OCI-LY1 (cell line): Measurements from ENCODE around the gene OR52A1.

Experiments used
- H2AFZ ChIP-seq: fragments of 200-600 bp; sonication (generic), shearing (Covaris generic); 2 replicates; pipeline ENCODE4 v1.6.0; 2014; ENCODE audit warnings: antibody characterized with exemption, mild to moderate bottlenecking, low read length
- H3F3A ChIP-seq: fragments of 200-600 bp; sonication (generic), shearing (Covaris generic); 2 replicates; pipeline ENCODE4 v1.6.0; 2014; ENCODE audit warnings: mild to moderate bottlenecking, antibody characterized with exemption, low read length, moderate library complexity; ENCODE audit not compliant: insufficient read depth
- H3K27ac ChIP-seq: fragments of 200-600 bp; sonication (generic); 2 replicates; pipeline ENCODE4 v1.5.1; 2014; ENCODE audit warnings: low read length, mixed run types, mild to moderate bottlenecking, low read depth; ENCODE audit not compliant: poor library complexity, severe bottlenecking
- H3K27me3 ChIP-seq: fragments of 200-600 bp; sonication (generic); 2 replicates; pipeline ENCODE4 v1.6.0; 2014; ENCODE audit warnings: antibody characterized with exemption, mild to moderate bottlenecking, low read length, moderate library complexity; ENCODE audit not compliant: insufficient read depth
- H3K36me3 ChIP-seq: fragments of 200-600 bp; sonication (generic); 2 replicates; pipeline ENCODE4 v1.6.1; 2014; ENCODE audit warnings: mild to moderate bottlenecking, antibody characterized with exemption, low read length, moderate library complexity, mixed read lengths; ENCODE audit not compliant: insufficient read depth
- H3K4me1 ChIP-seq: fragments of 200-600 bp; sonication (generic); 2 replicates; pipeline ENCODE4 v1.5.1; 2014; ENCODE audit warnings: mild to moderate bottlenecking, low read length, moderate library complexity; ENCODE audit not compliant: insufficient read depth, severe bottlenecking
- H3K4me2 ChIP-seq: fragments of 200-600 bp; sonication (generic), shearing (Covaris generic); 2 replicates; pipeline ENCODE4 v1.6.1; 2014; ENCODE audit warnings: low read length
- H3K4me3 ChIP-seq: fragments of 200-600 bp; sonication (generic); 2 replicates; pipeline ENCODE4 v1.5.1; 2014; ENCODE audit warnings: low read length, low read depth, mild to moderate bottlenecking, mixed read lengths; ENCODE audit not compliant: poor library complexity, severe bottlenecking
- H3K79me2 ChIP-seq: fragments of 200-600 bp; shearing (Covaris generic); 2 replicates; pipeline ENCODE4 v1.6.1; 2016; ENCODE audit warnings: mixed run types, low read length, mixed read lengths; ENCODE audit not compliant: insufficient read depth
- H3K9ac ChIP-seq: fragments of 200-600 bp; sonication (generic), shearing (Covaris generic); 2 replicates; pipeline ENCODE4 v1.6.1; 2014; ENCODE audit warnings: mild to moderate bottlenecking, low read length, mixed read lengths
- H3K9me2 ChIP-seq: fragments of 200-600 bp; sonication (generic), shearing (Covaris generic); 2 replicates; pipeline ENCODE4 v1.6.1; 2014; ENCODE audit warnings: low read depth, mild to moderate bottlenecking, low read length, mixed read lengths
- H3K9me3 ChIP-seq: fragments of 200-600 bp; shearing (Covaris generic); 2 replicates; pipeline ENCODE4 v1.6.1; 2014; ENCODE audit warnings: low read length, mixed read lengths
- H4K20me1 ChIP-seq: fragments of 200-600 bp; sonication (generic), shearing (Covaris generic); 2 replicates; pipeline ENCODE4 v1.6.0; 2016; ENCODE audit warnings: mild to moderate bottlenecking, low read length; ENCODE audit not compliant: insufficient read depth
- CTCF ChIP-seq: fragments of 200-600 bp; sonication (generic), shearing (Covaris generic); IDR thresholded peaks from 2 replicates; pipeline ENCODE4 v1.5.1; 2017; ENCODE audit warnings: mild to moderate bottlenecking, antibody characterized with exemption, low read length, moderate library complexity, mixed read lengths
- EZH2 ChIP-seq: fragments of 200-600 bp; sonication (generic), shearing (Covaris generic); IDR thresholded peaks from 2 replicates; pipeline ENCODE4 v1.8.0; 2017; ENCODE audit warnings: borderline replicate concordance, mixed run types, mild to moderate bottlenecking, antibody characterized with exemption, low read length, moderate library complexity, mixed read lengths

OR52A1 gene

GRCh38 chr11:5117588-5117987 is 37.0 kb downstream of the OR52A1 start:
- Histone ChIP-seq H3K4me3 (no peak overlapping the region), H3K27me3 (no peaks in the 10 kb centered on the region), H3K9me3 (no peaks in the 10 kb centered on the region), H4K20me1 (no peaks in the 10 kb centered on the region), H3K9me2 (no peaks in the 10 kb centered on the region), H2AFZ (no peak overlapping the region), H3K4me1 (no peaks in the 10 kb centered on the region), H3K36me3 (no peaks in the 10 kb centered on the region), H3K27ac (no peak overlapping the region), H3F3A (no peaks in the 10 kb centered on the region), H3K9ac (no peak overlapping the region), H3K79me2 (no peaks in the 10 kb centered on the region), H3K4me2 (no peak overlapping the region)
- TF ChIP-seq CTCF (no peak), EZH2 (no peak)

GRCh38 chr11:5115339-5115738 is 39.2 kb downstream of the OR52A1 start:
- Histone ChIP-seq H4K20me1 (no peaks in the 10 kb centered on the region), H3K4me1 (no peaks in the 10 kb centered on the region), H3K4me2 (no peak overlapping the region), H3K9me2 (no peaks in the 10 kb centered on the region), H3K79me2 (no peaks in the 10 kb centered on the region), H3K4me3 (no peak overlapping the region), H3K27ac (no peak overlapping the region), H3K36me3 (no peaks in the 10 kb centered on the region), H3K9ac (no peak overlapping the region), H3K27me3 (no peaks in the 10 kb centered on the region), H3K9me3 (no peaks in the 10 kb centered on the region), H3F3A (no peaks in the 10 kb centered on the region), H2AFZ (no peak overlapping the region)
- TF ChIP-seq EZH2, result no peak
- no peak for TF ChIP-seq CTCF

- TF ChIP-seq EZH2, result no peak
- TF ChIP-seq CTCF, result no peak
- no peaks in the 10 kb centered on the region for H3K79me2 ChIP-seq
- no peaks in the 10 kb centered on the region for H3K4me1 ChIP-seq
- H3K27me3 ChIP-seq, result no peaks in the 10 kb centered on the region
- H3K9me3 ChIP-seq, result no peaks in the 10 kb centered on the region
- H3K9ac ChIP-seq, result no peak overlapping the region
- no peaks in the 10 kb centered on the region for H3K36me3 ChIP-seq
- H4K20me1 ChIP-seq, result no peaks in the 10 kb centered on the region
- no peak overlapping the region for H2AFZ ChIP-seq
- no peak overlapping the region for H3K4me3 ChIP-seq
- H3K4me2 ChIP-seq, result no peak overlapping the region
- H3K27ac ChIP-seq, result no peak overlapping the region
- no peaks in the 10 kb centered on the region for H3F3A ChIP-seq
- H3K9me2 ChIP-seq, result no peaks in the 10 kb centered on the region
Measured at GRCh38 chr11:5107285-5107684, 47.3 kb downstream of the OR52A1 start.
